Erythroblast (primary cell): ENCODE data around the gene CFAP97.

Experiments used
- GATA1 ChIP-seq: IDR thresholded peaks from 2 replicates; pipeline ENCODE4 v1.6.1; 2011; ENCODE audit warnings: low read depth, mild to moderate bottlenecking, control low read depth, low read length, moderate library complexity
- POLR2A ChIP-seq: IDR thresholded peaks from 2 replicates; pipeline ENCODE4 v1.6.1; 2011; ENCODE audit warnings: mild to moderate bottlenecking, low read length

DNA sequence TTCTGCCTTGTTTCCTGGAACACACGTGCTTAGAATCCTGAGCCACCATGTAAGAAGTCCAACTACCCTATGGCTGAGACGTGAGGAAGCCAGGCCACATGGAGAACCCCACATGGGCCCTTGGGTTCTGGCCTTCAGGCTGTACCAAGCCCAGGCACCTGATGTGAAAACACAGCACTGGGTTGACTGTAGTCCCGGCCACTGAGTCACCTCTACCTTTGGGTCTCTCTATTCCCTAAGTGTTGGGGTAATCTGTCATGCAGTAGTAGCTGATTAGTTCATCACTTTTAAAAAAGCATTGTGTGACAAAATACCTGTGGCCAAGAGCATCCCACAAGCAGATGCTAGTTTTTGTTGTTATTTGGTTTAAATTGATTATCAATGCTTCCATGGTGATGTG, 24.3 kb downstream of the CFAP97 start:
- TF ChIP-seq POLR2A, result no peak
- no peak for TF ChIP-seq GATA1
